GM21423 (cell line): ENCODE data around the gene DDT.
"Not testable (repeated sequence)": the region's sequence is repeated elsewhere in the genome, so short reads cannot be mapped to it uniquely, and the experiment has no call there.

Source experiments
- ATAC-seq: cut with Tn5 transposase; IDR thresholded peaks from one replicate; pipeline ENCODE4 v1.9.1; 2021; ENCODE audit warnings: mild to moderate bottlenecking, moderate library complexity; ENCODE audit not compliant: unreplicated experiment

Gene DDT

DNA sequence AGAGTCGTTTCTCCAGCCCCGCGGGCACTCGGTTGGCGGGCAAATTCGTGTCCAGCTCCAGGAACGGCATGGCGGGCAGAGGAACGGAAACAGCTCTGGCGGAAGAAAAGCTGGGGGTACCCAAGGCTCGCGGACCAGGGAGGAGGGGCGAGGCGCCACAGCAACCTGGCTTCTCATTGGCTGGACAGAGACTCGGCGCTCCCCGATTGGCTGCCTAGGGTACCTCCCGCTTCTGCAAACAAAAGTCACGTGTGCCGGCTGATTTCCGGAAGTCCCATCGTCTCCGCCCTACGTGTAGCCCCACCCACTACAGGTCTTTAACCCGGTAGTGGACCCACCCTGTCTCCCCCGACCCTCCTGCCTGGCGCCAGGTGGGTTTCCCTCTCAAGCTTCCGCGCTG is at the start of gene DDT:
TSS of gene DDT (minus strand) at position 97 of the 400 bp plus-strand sequence. CDS start at position 70, 27 bp downstream.
- ATAC-seq = peak; percentile 93

DNA sequence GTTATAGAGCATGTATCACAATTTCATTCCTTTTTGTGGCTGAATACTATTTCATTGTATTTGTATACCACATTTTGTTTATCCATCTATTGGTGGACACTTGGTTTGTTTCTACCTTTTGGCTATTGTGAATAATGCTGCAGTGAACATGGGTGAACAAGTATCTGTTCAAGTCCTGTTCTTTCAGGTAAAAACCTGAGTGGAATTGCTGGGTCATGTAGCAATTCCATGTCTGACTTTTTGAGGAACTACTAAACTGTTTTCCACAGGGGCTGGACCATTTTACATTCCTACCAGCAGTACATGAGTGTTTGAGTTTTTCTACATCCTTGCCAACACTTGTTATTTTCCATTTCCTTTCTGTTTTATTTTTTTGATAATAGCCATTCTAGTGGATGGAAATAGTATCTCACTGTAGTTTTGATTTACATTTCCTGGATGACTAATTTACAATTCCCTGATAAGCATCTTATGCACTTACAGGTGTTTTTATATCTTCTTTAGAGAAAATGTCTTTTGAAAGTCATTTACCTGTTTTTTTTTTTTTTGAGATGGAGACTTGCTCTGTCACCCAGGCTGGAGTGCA is 49.1 kb upstream of the DDT start:
- no peak for ATAC-seq

DNA sequence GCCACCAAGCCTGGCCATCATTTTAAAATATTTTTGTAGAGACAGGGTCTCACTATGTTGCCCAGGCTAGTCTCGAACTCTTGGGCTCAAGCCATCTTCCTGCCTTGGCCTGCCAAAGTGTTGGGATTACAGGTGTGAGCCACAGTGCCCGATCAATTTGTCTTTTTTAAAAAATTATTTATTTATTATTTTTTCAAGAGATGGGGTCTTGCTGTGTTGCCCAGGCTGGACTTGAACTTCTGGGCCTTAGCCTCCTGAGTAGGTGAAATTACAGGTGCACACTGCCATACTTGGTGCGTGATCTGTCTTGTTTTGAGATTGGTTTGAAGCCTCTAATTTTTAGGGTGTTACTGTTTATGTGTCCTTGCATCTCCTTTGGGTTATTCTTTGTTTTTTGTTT is 47.1 kb upstream of the DDT start:
- no peak for ATAC-seq

DNA sequence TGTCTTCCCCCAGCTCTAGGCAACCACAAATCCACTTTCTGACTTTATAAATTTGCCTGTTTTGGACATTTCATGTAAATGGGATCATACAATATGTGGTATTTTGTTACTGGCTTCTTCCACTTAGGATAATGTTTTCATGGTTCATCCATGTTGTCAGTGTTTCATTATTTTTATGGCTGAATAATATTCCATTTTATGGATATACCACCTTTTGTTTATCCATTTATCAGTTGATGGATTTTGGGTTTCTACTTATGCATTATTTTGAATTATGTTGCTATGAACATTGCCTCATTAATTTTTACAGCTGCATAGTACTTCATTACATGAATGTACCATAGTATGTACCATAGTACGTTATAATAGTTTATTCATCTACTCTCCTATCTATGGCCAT is 41.9 kb upstream of the DDT start:
- no peak for ATAC-seq

DNA sequence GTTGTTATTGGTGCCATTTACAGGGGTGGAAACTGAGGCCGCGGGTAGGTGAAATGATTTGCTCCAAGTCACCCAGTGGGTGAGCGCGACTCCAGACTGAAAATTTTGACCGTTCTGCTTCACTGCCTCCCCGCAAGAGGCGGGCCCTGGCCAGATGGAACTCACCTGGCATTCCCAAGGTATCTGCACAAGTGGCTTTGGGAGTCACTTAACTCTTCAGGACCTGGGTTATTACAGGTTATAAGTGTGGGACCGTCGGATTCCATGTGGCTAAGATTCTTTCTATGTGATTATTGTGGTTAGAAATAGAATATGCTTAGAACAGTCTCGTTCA is 37.5 kb upstream of the DDT start:
- no peak for ATAC-seq

DNA sequence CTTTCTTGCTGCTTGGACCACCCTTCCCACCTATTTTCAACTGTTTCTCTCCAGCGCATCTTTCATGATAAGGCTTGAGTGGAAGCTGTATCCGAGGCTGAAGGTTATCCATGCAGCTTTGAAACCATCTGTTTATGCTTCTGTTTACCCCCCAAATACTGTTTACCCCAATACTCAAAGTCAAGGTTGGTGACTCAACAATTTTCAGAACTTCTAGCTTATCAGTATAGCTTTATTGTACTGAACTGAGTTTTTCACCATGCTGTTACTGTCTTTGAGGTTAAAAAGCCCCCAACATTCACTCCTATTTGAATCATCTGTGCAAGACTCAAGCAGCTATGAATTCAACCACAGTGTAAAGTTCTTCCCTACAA is 35.8 kb upstream of the DDT start:
- no peak for ATAC-seq

DNA sequence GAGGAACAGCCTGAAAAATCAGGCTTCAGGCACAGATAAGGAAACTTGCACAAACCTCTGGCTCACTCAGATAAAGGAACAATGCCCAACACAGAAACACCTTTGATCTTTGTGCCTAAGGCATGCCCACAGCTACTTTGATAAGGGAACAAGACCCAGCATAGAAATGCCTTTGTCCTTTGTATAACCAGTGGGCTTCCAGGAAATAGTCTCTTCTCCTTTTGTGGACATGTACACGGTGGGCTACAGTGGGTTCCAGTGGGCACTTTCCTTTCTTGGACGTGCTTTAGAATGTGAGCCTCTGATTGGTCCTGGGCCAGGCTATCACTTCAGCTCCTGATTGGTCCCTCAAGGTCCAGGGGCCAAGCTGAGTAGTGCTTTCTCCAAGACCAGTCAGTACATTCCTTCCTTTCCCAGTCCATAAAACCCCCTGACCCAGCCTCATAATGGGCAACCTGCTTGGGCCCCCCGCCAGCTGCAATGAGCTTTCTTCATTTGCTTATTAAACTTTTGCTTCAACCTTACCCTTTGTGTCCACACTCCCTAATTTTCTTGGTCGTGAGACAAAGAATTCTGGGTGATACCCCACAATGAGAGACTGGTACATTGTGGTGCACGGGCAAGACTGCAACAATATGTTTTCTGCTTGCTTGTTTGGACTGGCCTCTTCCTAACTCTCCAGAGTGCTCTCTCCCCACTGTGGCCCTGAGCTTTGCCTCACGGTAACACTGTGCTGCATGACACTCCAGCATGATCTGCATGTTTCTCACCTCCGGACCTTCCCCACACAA is 35.2 kb upstream of the DDT start:
- ATAC-seq = no peak

DNA sequence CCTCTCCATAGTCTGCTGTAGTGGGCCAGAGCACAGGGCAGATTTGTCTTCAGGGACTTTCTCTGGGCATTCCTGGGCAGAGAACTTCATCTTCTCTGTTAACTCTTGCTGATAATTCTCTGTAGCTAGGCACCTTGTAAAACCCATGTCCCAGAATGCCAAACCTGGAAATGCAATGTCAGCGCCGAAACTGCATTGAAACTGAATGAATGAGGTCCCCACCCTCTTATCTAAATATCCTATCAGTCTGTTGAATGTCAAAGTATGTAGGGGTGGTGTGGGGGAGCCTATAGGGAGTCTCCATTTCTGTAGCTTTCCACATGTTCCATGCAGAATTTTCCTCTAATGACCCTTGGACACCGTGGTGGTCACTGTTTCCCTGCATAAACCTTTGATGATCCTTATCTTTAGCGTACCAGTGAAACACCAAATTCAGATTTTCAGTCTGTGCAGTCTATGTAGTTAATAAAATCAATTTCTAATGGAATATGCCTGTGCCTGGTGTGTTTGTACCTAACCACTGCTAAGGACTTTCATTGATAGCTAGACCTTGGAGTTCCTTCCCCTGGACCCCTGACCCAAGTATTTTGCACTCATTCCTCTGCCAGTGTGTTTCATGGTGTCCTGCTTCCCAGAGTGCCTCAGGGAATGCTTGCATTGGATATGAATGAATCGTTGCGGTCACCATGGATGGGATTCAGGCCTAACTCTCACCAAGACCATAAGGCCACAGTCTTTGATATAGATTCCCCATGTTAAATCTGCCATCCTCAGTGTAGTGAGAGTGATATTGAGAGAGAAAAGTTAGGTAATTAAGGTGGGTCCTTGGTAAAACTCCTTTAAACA is 34.4 kb upstream of the DDT start:
- no peak for ATAC-seq

DNA sequence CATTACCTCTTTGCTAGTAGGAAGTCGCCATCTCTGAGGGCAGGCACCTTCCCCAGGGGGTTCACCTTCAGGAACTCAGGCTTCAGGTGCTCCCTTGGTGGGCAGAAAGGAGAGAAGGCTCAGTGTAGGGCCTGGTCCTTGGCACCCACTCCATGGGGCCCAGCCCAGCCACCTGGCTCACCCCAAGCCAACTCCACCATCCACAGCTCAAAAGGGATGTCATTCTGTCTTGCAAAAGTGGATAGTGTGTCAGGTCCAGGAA is 33.7 kb upstream of the DDT start:
- ATAC-seq = no peak

DNA sequence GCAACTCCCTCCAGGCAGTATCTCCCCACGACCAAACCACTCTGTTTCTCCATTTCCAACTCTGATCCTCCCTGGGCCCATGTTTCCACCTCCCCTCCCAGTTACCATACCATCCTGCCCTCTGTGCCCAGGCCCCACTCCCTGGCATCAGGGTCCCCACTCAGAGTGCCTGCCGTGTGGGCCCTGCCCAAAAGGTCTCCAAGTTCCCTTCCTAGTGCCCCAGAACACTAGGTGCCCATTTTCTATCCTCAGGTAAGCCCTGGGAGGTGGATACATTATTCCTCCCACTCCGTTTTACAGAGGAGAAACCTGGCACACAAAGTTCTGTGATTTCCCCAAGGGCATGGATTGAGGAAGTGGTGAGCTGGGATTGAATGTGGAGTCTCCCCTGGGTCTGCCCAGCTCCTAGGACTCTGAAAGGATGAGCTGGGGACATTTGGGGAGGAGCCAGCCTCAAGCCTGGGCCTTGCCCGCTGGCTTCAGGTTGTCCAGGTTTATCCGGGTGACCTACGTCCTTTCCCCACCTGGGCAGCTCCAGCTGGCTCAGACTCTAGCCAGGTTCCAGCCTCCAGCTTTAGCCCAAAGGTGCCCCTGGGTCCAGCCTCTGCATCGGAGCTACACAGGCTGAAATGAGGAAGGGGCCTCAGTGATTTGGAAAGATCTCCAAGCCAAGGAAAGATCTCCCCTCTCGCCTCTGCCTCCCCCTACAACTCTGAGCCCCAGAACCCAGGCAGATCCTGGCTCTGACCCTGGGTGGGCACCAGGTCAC is 33.2 kb upstream of the DDT start:
- no peak for ATAC-seq

DNA sequence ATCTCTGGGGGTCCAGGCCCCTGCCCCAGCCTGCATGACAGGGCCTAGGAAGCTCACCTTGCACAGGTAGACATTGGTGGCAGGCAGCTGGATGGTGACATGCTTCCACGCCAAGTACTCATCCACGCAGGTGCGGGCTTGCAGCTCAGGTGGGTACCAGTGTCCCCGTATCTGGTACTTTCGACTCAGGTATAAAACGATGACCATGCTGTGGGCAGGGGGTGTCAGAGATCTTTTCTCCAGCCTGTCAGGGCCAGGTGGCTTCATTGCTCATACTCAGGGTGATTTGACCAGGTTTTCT is 32.6 kb upstream of the DDT start:
- no peak for ATAC-seq

DNA sequence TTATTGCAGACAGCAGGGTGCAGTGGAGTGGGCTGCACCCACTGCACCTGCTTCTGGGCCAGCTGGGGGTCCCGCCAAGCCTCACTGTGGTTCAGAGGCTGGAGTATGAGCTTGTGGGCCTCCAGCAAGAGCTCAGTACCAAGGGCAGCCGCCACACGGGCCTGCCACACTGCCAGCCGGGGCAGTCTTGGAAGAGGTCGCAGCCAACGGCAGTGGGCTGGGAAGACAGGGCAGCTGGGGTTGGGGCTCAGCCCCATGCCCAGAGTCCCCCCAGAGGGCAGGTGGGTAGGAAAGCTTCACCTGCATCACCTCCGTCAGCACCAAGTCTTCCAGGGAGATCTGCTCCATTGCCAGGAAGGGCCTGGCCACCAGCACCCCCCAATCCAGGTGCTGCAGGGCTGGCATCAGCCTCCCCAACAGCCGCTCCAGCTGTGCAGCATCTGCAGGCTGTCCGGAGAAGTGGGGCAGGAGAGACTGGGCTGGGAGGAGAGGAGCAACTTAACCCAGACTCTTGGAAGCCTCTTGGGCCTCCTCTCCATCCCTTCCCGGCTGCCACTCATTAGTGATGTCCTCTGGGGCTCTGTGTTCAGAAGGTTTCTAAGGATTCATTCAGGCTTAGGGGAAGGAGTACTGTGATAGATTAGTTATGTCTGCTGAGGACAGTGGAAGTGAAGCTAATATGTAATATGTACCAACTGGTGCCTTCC is 32.1 kb upstream of the DDT start:
- ATAC-seq = no peak

DNA sequence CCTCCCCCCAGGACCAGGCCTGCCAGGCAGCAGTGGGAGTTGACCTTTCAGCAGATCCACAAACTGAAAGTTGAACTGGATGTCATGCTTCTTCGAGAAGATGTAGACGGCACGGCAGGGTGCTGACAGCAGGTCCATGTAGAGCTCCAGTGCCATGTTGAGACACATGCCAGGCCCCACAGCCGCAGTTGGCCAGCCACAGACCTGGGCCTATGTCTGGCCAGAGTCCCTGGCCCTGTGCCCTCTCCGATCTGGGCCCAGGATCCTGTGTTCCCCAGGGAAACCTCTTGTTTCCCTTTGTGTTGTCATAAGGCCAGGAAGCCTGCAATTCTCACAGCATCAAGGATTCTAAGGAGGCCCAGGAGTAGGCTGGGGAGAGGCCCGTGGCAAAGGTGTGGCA is 31.0 kb upstream of the DDT start, which contains the start of gene GSTT4:
TSS of gene GSTT4 (minus strand) at position 253 of the 400 bp plus-strand sequence. CDS start at position 156, 97 bp downstream.
- ATAC-seq = no peak

DNA sequence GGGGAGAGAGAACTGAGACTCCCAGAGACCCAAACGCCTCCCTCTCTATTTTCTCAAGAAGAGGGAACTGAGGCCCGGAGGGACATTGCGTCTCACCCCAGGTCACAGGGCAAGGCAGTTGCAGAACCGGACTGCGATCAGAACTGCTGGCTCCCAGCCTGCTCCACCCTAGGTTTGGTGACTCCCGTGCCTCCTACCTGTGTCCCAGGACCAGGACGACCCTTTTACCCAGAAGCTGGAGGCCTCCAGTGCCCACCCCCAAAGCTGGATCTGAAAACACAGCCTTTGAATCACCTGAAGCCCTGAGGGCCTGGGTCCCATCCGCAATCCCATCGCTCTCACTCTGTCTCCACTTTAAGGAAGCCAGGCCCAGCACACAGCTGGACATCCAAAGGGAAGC is 29.6 kb upstream of the DDT start:
- no peak for ATAC-seq

DNA sequence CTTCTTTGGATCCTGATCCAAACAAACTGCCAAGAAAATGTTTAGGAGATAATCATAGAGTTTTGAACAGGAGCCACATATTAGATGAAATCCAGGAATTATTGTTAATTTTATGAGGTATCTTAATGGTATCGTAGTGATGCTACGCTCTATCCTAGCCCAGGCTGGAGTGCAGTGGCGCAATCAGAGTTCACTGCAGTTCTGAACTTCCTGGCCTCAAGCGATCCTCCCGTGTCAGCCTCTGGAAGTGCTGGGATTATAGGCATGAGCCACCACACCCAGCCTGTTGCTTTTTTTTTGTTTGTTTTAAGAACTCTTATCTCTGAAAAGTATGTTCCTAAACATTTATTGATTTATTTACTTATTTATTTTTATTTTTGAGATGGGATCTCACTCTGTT is 28.6 kb upstream of the DDT start:
- no peak for ATAC-seq

DNA sequence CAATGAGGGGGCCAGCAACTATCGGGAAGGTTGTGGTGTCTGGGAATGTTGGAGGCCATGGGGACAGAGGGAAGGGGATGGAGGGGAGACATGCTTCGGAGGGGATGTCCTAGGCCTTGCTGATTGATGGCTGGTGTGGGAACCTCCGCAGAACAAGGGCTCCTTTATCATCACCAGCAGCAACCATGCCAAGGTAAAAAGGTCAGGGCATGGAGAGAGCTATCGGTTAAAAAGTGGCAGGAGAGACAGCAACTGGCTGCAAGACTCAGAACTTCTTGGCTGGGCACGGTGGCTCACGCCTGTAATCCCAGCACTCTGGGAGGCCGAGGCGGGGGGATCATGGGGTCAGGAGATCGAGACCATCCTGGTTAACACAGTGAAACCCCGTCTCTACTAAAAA is 28.0 kb upstream of the DDT start:
- ATAC-seq = no peak

DNA sequence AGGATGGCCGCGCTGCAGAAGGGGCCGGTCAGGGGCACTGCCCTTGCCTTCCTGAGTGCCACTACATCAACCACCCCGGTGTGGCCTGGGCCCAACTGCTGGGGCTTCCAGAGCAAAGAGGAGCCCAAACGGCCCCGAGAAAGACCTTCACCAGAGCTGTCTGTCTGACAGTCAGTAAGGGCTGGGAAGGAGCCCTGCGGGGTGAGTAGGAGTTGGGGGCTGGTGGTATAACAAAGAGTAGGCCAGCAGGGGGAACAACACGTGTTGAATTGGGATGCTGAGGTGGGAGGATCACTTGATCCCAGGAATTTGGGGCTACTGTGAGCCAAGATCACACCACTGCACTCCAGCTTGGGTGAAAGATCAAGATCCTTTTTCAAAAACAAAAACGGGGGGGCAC is 27.1 kb upstream of the DDT start:
- no peak for ATAC-seq

DNA sequence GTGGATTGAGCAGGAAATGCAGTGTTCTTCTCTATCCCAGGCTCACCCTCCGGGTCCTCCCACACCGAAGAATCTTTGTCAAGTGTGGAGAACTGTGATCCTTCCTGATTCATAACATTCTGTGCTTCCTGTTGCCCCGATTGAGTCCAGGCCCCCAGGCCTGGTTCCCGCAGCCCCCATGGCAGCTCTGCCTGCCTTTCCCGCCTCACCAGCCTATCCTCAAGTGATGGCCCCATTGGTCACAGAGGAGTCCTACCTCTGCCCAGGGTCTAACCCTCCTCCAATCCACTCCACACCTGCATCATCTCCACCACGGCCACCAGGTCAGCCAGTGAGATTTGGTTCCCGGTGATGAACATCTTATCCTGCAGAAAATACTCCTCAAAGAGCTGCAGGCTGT is 25.5 kb upstream of the DDT start:
- not testable (repeated sequence) for ATAC-seq

DNA sequence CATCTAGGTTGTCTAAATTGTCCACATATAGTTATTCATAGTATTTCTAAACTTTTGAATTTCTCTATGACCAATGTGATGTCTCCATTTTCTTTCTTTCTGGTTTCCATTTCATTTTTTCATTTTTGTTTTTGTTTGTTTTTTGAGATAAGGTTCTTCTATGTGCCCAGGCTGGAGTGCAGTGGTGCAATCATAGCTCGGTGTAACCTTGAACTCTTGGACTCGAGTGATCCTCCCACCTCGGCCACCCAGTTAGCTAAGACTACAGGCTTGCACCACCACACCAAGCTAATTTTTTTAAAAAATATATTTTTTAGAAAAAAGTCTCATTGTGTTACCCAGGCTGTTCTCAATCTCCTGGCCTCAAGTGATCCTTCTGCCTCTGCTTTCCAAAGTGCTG is 22.9 kb upstream of the DDT start:
- ATAC-seq = no peak

DNA sequence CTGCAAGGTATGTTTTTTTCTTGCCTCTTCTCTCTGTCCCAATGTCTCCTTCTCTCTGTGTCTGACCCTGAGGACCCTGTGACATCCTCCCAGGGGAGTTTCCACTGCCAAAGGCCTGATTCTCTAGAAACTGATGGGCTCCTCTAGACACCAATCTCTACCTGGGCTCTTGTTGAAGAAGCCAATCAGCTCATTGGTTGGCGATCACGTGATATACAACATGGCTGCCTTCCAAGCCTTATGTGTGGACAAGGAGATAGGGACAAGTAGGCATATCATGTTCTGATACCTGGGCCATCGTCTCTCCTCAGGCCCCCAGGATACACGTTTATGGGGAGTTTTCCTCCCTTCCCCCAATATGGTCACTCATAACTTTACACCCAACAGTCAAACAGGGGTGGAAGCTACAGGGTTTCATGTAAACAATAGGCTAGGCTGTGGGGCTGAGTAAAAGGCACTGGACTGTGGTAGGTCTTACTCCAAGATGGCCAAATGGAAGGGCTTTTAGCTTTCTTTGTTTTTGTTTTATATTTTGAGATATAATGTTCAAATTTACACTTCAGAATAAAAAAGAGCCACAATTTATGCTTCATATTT is 19.4 kb upstream of the DDT start:
- not testable (repeated sequence) for ATAC-seq

DNA sequence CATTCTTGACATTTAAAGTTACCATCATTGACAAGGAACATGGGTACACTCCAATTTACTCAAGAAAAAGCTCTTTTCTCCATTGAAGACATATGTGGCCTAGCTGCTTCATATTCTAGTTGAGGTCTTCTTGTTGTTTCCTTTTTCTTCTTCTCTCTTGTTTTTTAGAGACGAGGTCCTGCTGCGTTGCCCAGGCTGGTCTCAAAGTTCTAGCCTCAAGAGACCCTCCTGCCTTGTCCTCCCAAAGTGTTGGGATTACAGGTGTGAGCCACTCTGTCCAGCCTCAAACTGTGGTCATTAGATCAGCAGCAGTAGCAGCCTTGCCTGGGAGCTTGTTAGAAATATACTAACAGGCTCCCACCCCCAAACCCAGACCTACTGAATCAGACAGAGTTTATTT is 18.8 kb upstream of the DDT start:
- ATAC-seq = not testable (repeated sequence)
